Breast epithelium (tissue), 4 donors: ENCODE results near the gene SLC16A7. TPM values are rescaled to one million over a fixed set of nuclear protein-coding genes. Genes with fewer than 3 reads are reported as not detected.

Source experiments
- DNase-seq, 2 donors: peaks; one replicate each; pipeline ENCODE4 v3.0.0-alpha.2; 2019; ENCODE audit warnings: low spot score in 2 of 2
- H3K27ac ChIP-seq, 2 donors: fragments of 200-600 bp; sonication (generic) in 1 of 2; one replicate each; pipeline ENCODE4 v1.5.1; 2016 to 2019; ENCODE audit warnings: mild to moderate bottlenecking in 1 of 2
- H3K27me3 ChIP-seq, 2 donors: fragments of 200-600 bp; sonication (generic) in 1 of 2; one replicate each; pipeline versions ENCODE4 v1.5.1 to v1.6.0; 2017 to 2019; ENCODE audit warnings: control low read depth in 1 of 2, mild to moderate bottlenecking in 1 of 2
- H3K36me3 ChIP-seq: fragments of 200-600 bp; one replicate; pipeline ENCODE4 v1.5.1; 2019
- H3K4me1 ChIP-seq, 2 donors: fragments of 200-600 bp; sonication (generic); one replicate each; pipeline ENCODE4 v1.5.1; 2016 to 2019; ENCODE audit warnings: control low read depth in 1 of 2
- H3K4me3 ChIP-seq, 3 donors: fragments of 200-600 bp; sonication (generic); 1 replicate in 2 of 3; 2 replicates in 1 of 3; pipeline ENCODE4 v1.5.1; 2016 to 2019; ENCODE audit warnings: mild to moderate bottlenecking in 3 of 3, moderate library complexity in 2 of 3
- H3K9me3 ChIP-seq, 2 donors: fragments of 200-600 bp; sonication (generic) in 1 of 2; one replicate each; pipeline ENCODE4 v1.5.1; 2016 to 2019; ENCODE audit warnings: control low read depth in 1 of 2
- CTCF ChIP-seq, 3 donors: fragments of 450-650 bp; IDR thresholded peaks; one replicate each; pipeline ENCODE4 v1.5.1; 2016 to 2017; ENCODE audit warnings: antibody characterized with exemption in 3 of 3, mild to moderate bottlenecking in 3 of 3, moderate library complexity in 3 of 3
- POLR2A ChIP-seq: fragments of 450-650 bp; IDR thresholded peaks from one replicate; pipeline ENCODE4 v1.6.1; 2016; ENCODE audit warnings: antibody characterized with exemption, mild to moderate bottlenecking, moderate library complexity
- POLR2AphosphoS5 ChIP-seq, 3 donors: sonication (generic); formaldehyde crosslinking; IDR thresholded peaks; one replicate each; pipeline ENCODE4 v1.6.1; 2017; ENCODE audit warnings: antibody characterized with exemption in 3 of 3
- intact Hi-C: fragments of 100-400 bp; cut with DNase I; formaldehyde crosslinking; loops from one replicate; pipeline ENCODE4 v1.15.1; 2023; ENCODE audit warnings: low total_unique reads
- total RNA-seq, 3 donors: library from RNA; depleted of rRNA; stranded (reverse); fragments of >200 nt; gene quantifications; one replicate each; pipeline ENCODE4 v1.1.0, GENCODE V29; 2016

Gene SLC16A7
- total RNA-seq, 3 donors from 2014 or later, result 14.5 to 53.4 (median 51.2) TPM

- H3K27me3 ChIP-seq, result no peaks in the 10 kb centered on the region
- TF ChIP-seq POLR2AphosphoS5 (IDR thresholded peaks at IDR 0.05) (no peak), CTCF (IDR thresholded peaks at IDR 0.05) (no peak), POLR2A (no peak)
These were observed 165.7 kb downstream of the SLC16A7 start for GRCh38 chr12:59761542-59761941.

GRCh38 chr12:59763835-59764234 is 168.0 kb downstream of the SLC16A7 start:
- DNase-seq, result no peak
- Histone ChIP-seq H3K4me1 (no peaks in the 10 kb centered on the region), H3K9me3 (peaks cover 0 to 7% of the 10 kb centered on the region in 2 donors), H3K4me3 (no peak overlapping the region), H3K27ac (no peak overlapping the region), H3K36me3 (no peaks in the 10 kb centered on the region), H3K27me3 (no peaks in the 10 kb centered on the region)
- TF ChIP-seq CTCF (IDR thresholded peaks at IDR 0.05) (no peak), POLR2A (no peak), POLR2AphosphoS5 (IDR thresholded peaks at IDR 0.05) (no peak)
- intact Hi-C loops, result no loop called here

More at GRCh38 chr12:59761542-59761941, 165.7 kb downstream of the SLC16A7 start:
- H3K36me3 ChIP-seq, result no peaks in the 10 kb centered on the region
- H3K9me3 ChIP-seq, result no peaks in the 10 kb centered on the region
- H3K4me3 ChIP-seq, result no peak overlapping the region
- no peak overlapping the region for H3K27ac ChIP-seq
- no peaks in the 10 kb centered on the region for H3K4me1 ChIP-seq
- DNase-seq, result no peak
- intact Hi-C loops, result loop anchor here (2.0 kb wide), 1 partner anchor 265 kb away; no protein-coding TSS in a partner anchor

- TF ChIP-seq CTCF (IDR thresholded peaks at IDR 0.05) (no peak), POLR2AphosphoS5 (IDR thresholded peaks at IDR 0.05) (no peak), POLR2A (no peak)
- H3K36me3 ChIP-seq, result no peaks in the 10 kb centered on the region
These were observed 172.2 kb downstream of the SLC16A7 start for GRCh38 chr12:59768031-59768430.

GRCh38 chr12:59780605-59781135 is 184.8 kb downstream of the SLC16A7 start:
- H3K4me3 ChIP-seq, result no peak overlapping the region
- peaks cover 2% of the 10 kb centered on the region for H3K36me3 ChIP-seq
- no peak overlapping the region for H3K27ac ChIP-seq
- TF ChIP-seq POLR2A (no peak), POLR2AphosphoS5 (IDR thresholded peaks at IDR 0.05) (no peak), CTCF (IDR thresholded peaks at IDR 0.05) (no peak)
- intact Hi-C loops, result no loop called here
- DNase-seq, result no peak
- H3K4me1 ChIP-seq, result no peaks in the 10 kb centered on the region
- H3K27me3 ChIP-seq, result no peaks in the 10 kb centered on the region
- no peaks in the 10 kb centered on the region for H3K9me3 ChIP-seq

More at GRCh38 chr12:59768031-59768430, 172.2 kb downstream of the SLC16A7 start:
- Histone ChIP-seq H3K27me3 (no peaks in the 10 kb centered on the region), H3K4me1 (no peaks in the 10 kb centered on the region), H3K27ac (no peak overlapping the region), H3K4me3 (no peak overlapping the region), H3K9me3 (peaks cover 0 to 7% of the 10 kb centered on the region in 2 donors)
- intact Hi-C loops, result no loop called here
- no peak for DNase-seq

GRCh38 chr12:59787610-59788009 is 191.8 kb downstream of the SLC16A7 start:
- Histone ChIP-seq H3K27me3 (no peaks in the 10 kb centered on the region), H3K9me3 (peaks cover 0 to 6% of the 10 kb centered on the region in 2 donors), H3K4me1 (no peaks in the 10 kb centered on the region), H3K4me3 (no peak overlapping the region), H3K27ac (no peak overlapping the region), H3K36me3 (peaks cover 2% of the 10 kb centered on the region)
- TF ChIP-seq POLR2A, result no peak
- no peak for TF ChIP-seq CTCF (IDR thresholded peaks at IDR 0.05)
- no peak for TF ChIP-seq POLR2AphosphoS5 (IDR thresholded peaks at IDR 0.05)
- intact Hi-C loops, result no loop called here
- DNase-seq, result no peak
